HUES48 (cell line): ENCODE measurements around the gene SINHCAF.

Experiments
- H3K27ac ChIP-seq: one replicate; pipeline ENCODE4 v1.7.0; 2013; ENCODE audit warnings: low read depth, low read length, inconsistent platforms
- H3K27me3 ChIP-seq: 2 replicates; pipeline ENCODE4 v1.6.1; 2013; ENCODE audit warnings: mild to moderate bottlenecking, low read length; ENCODE audit not compliant: control insufficient read depth, insufficient read depth
- H3K36me3 ChIP-seq: 2 replicates; pipeline ENCODE4 v1.6.1; 2013; ENCODE audit warnings: low read length; ENCODE audit not compliant: control insufficient read depth, insufficient read depth
- H3K4me1 ChIP-seq: 2 replicates; pipeline ENCODE4 v1.6.1; 2013; ENCODE audit warnings: mild to moderate bottlenecking, low read length; ENCODE audit not compliant: control insufficient read depth, insufficient read depth
- H3K4me3 ChIP-seq: 2 replicates; pipeline ENCODE4 v1.5.1; 2013; ENCODE audit warnings: mild to moderate bottlenecking, low read depth, low read length
- H3K9ac ChIP-seq: 2 replicates; pipeline ENCODE4 v1.6.1; 2013; ENCODE audit warnings: mild to moderate bottlenecking, low read depth, low read length, moderate library complexity
- H3K9me3 ChIP-seq: 2 replicates; pipeline ENCODE4 v1.6.1; 2013; ENCODE audit warnings: low read length; ENCODE audit not compliant: control insufficient read depth, insufficient read depth

The SINHCAF gene

GRCh38 chr12:31303466-31303865, 22.5 kb downstream of the SINHCAF start:
- Histone ChIP-seq H3K27ac (no peak overlapping the region), H3K27me3 (no peaks in the 10 kb centered on the region), H3K9me3 (no peaks in the 10 kb centered on the region), H3K4me3 (no peak overlapping the region), H3K36me3 (peaks cover 87% of the 10 kb centered on the region), H3K4me1 (peaks cover 29% of the 10 kb centered on the region), H3K9ac (no peak overlapping the region)

GRCh38 chr12:31301311-31301710, 24.6 kb downstream of the SINHCAF start:
- H3K4me3 ChIP-seq, result no peak overlapping the region
- peaks cover 90% of the 10 kb centered on the region for H3K36me3 ChIP-seq
- H3K27me3 ChIP-seq, result no peaks in the 10 kb centered on the region
- H3K27ac ChIP-seq, result peak overlapping the region; percentile 5
- no peak overlapping the region for H3K9ac ChIP-seq
- H3K4me1 ChIP-seq, result peaks cover 22% of the 10 kb centered on the region
- no peaks in the 10 kb centered on the region for H3K9me3 ChIP-seq

- Histone ChIP-seq H3K9me3 (no peaks in the 10 kb centered on the region), H3K9ac (no peak overlapping the region), H3K36me3 (peaks cover 90% of the 10 kb centered on the region), H3K4me3 (no peak overlapping the region), H3K27me3 (no peaks in the 10 kb centered on the region), H3K27ac (no peak overlapping the region), H3K4me1 (peaks cover 22% of the 10 kb centered on the region)
These were observed 25.2 kb downstream of the SINHCAF start for GRCh38 chr12:31300783-31301182.

- no peak overlapping the region for H3K9ac ChIP-seq
- peaks cover 22% of the 10 kb centered on the region for H3K4me1 ChIP-seq
- no peaks in the 10 kb centered on the region for H3K9me3 ChIP-seq
- no peaks in the 10 kb centered on the region for H3K27me3 ChIP-seq
- no peak overlapping the region for H3K27ac ChIP-seq
- H3K36me3 ChIP-seq, result peaks cover 93% of the 10 kb centered on the region
- no peak overlapping the region for H3K4me3 ChIP-seq
These were observed 25.6 kb downstream of the SINHCAF start for GRCh38 chr12:31300341-31300740.

GRCh38 chr12:31298922-31299321, 27.0 kb downstream of the SINHCAF start:
- Histone ChIP-seq H3K36me3 (peaks cover 93% of the 10 kb centered on the region), H3K9me3 (no peaks in the 10 kb centered on the region), H3K27ac (no peak overlapping the region), H3K4me1 (peaks cover 22% of the 10 kb centered on the region), H3K9ac (no peak overlapping the region), H3K27me3 (no peaks in the 10 kb centered on the region), H3K4me3 (no peak overlapping the region)

GRCh38 chr12:31298515-31298910, 27.4 kb downstream of the SINHCAF start:
- Histone ChIP-seq H3K4me1 (peaks cover 22% of the 10 kb centered on the region), H3K27me3 (no peaks in the 10 kb centered on the region), H3K9me3 (no peaks in the 10 kb centered on the region), H3K4me3 (no peak overlapping the region), H3K27ac (no peak overlapping the region), H3K9ac (no peak overlapping the region), H3K36me3 (peaks cover 93% of the 10 kb centered on the region)

- Histone ChIP-seq H3K4me3 (no peak overlapping the region), H3K9me3 (no peaks in the 10 kb centered on the region), H3K27me3 (no peaks in the 10 kb centered on the region), H3K27ac (no peak overlapping the region), H3K9ac (no peak overlapping the region), H3K36me3 (peaks cover 93% of the 10 kb centered on the region), H3K4me1 (peaks cover 22% of the 10 kb centered on the region)
These were observed 28.1 kb downstream of the SINHCAF start for GRCh38 chr12:31297572-31298514.

DNA sequence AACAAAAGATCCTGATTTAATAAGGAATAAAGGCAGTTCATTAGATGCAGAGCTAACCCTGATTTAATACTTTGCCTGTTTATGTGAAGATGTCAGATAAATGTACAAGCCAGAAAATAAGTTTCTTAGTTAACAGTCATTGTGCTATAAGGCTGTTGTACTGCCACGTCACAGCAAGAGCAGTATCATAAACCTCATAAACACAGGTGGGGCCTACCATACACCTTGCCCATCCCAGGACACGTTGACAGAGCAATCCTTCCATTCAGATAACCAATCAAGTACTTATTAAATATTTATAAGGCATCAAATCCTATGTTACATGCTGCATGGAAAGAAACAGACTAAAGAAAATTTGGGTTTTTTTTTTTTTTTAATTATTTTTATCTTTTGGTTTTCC, 36.5 kb downstream of the SINHCAF start:
- no peaks in the 10 kb centered on the region for H3K27me3 ChIP-seq
- no peaks in the 10 kb centered on the region for H3K9me3 ChIP-seq
- H3K4me1 ChIP-seq, result peaks cover 9% of the 10 kb centered on the region; the same call in 1 of the 2 replicates
- no peak overlapping the region for H3K27ac ChIP-seq
- peaks cover 99% of the 10 kb centered on the region for H3K36me3 ChIP-seq
- H3K9ac ChIP-seq, result no peak overlapping the region
- H3K4me3 ChIP-seq, result no peak overlapping the region

GRCh38 chr12:31288381-31288780, 37.6 kb downstream of the SINHCAF start:
- Histone ChIP-seq H3K4me1 (peaks cover 9% of the 10 kb centered on the region; the same call in 1 of the 2 replicates), H3K27me3 (no peaks in the 10 kb centered on the region), H3K4me3 (no peak overlapping the region), H3K27ac (no peak overlapping the region), H3K9ac (no peak overlapping the region), H3K9me3 (no peaks in the 10 kb centered on the region), H3K36me3 (peaks cover 99% of the 10 kb centered on the region)

DNA sequence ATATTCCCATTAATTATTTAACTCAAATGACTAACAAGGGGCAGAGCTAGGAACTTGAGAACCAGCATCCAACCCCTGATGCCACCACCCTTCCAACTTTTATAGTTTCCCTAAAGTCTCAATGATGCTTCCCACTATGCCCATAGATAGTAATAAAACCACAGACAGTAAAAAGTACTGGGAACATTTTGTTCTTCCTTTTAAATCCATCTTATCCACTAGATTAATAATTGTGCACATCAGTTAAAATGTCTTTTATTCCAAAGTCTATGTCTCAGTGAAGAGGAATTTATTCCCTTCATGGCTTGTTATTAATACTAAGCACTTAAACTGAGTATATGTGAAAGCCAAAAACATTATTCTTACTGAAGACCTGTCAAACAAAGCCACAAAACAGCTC, 45.8 kb downstream of the SINHCAF start:
- Histone ChIP-seq H3K9ac (no peak overlapping the region), H3K9me3 (no peaks in the 10 kb centered on the region), H3K27ac (no peak overlapping the region), H3K4me1 (peaks cover 11% of the 10 kb centered on the region; the same call in 1 of the 2 replicates), H3K27me3 (no peaks in the 10 kb centered on the region), H3K4me3 (no peak overlapping the region), H3K36me3 (peaks cover 79% of the 10 kb centered on the region)

DNA sequence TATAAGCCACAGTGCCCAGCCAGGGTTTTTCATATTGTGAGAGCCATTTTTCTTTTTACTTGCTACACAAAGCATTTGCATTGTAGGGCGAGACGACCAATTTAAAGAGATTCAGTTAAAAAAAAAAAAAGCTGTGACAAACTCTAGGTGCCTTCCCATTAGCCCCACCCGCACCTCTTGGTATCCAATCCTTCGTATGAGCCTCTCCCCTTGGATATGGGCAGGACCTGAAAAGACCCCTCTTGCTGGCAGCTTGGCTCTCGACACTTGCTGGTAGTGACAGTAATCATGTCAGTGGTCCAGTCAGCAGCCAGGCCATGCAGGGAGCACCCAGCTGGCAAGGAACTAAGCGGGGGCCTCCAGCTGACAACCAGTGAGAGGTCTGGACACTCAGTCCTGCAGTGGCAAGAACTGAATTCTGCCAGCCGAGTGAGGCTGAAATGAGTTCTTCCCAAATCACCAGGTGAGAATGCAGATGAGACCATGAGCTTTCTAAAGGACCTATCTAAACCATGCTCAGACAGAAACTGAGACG, 46.5 kb downstream of the SINHCAF start:
- H3K9me3 ChIP-seq, result no peaks in the 10 kb centered on the region
- H3K36me3 ChIP-seq, result peaks cover 77% of the 10 kb centered on the region
- no peak overlapping the region for H3K4me3 ChIP-seq
- H3K9ac ChIP-seq, result no peak overlapping the region
- peaks cover 11% of the 10 kb centered on the region; the same call in 1 of the 2 replicates for H3K4me1 ChIP-seq
- peak overlapping the region; percentile 23 for H3K27ac ChIP-seq
- H3K27me3 ChIP-seq, result no peaks in the 10 kb centered on the region
